ENCODE data around the gene PITHD1. TPM values are rescaled to one million over a fixed set of nuclear protein-coding genes. Genes with fewer than 3 reads are reported as not detected.
"Not testable (repeated sequence)": the region's sequence is repeated elsewhere in the genome, so short reads cannot be mapped to it uniquely, and the experiment has no call there.

The PITHD1 gene
- total RNA-seq, 1 donor from 2014 or later = 42.4 TPM

DNA sequence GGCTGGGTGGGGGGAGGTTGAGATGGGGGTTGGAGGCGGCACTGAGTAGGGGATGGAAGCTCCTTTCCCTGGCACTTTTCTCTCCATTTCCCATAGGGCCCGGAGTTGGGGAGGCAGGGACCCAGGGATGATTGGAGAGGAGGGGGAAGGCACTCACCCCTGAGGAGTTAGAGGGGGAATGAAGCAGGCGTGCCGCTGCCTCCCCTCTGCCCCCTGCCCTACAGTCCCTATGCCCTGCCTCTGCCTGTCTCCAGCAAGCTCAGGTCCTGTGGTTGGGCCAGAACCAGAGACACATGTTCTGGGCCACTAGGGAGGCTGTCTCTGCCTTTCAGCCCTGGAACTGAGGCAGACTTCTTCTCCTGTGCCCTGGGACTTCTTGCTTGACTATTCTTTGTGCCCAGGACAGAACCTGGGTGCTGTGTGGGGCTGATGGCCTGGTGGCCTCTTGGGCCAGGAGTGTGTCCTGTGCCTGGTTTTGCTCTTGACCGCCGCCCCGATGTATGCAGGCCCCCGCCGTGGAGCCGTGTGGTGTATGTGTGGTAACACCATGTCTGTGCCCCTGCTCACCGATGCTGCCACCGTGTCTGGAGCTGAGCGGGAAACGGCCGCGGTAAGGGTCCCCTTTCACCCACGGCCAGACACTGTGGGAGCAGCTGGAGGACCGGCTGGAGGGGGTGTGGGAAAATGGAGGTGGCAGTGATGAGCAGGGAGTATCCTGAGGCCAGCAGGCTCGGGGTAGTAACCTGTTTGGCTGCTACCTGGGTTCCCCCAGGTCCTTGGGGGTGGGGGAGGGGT lies 14.1 kb downstream of the PITHD1 start:
- no peak for DNase-seq (ENCODE audit: extremely low spot score, unreplicated experiment)
- H3K9me3 Mint-ChIP-seq (ENCODE audit: unreplicated experiment) = no peaks in the 10 kb centered on the region

DNA sequence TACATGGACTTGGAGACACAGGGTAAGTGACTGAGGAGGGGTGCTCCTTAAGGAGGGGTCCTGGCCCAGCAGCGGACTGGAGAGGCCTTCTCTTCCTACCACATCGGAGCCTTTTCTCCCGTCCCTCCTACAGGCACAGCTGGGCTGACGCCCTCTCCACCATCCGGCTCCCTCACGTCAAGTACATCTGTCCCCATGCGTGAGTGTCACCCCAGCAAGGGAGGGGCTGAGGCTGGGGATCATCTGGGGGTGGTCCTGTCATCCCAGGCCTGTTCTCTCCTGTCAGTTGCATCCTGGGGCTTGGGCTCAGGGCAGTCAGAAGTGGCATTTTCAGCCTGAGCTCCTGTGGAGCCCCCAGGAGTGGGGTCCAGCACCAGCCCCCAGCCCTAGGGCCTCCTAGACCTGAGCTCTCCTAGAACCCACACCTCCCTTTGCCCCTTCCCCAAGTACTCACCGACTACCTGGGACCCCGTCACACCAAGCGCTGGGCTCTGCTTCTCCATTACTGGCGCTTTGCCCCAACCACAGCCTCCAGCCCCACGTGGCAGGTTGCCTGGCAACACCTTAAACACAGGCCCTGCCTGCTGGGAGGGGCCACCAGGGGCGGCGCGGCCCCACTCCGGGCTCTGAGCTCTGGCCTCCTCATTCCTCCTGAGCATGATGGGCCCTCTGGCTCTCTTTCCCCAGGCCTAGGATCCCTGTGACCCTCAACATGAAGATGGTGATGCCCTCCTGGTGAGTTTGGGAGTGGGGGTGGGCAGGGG lies 15.0 kb downstream of the PITHD1 start:
- H3K9me3 Mint-ChIP-seq (ENCODE audit: unreplicated experiment) = no peaks in the 10 kb centered on the region
- no peak for DNase-seq (ENCODE audit: extremely low spot score, unreplicated experiment)
- peaks cover 39% of the 10 kb centered on the region for H3K4me1 Mint-ChIP-seq (ENCODE audit: unreplicated experiment)
- H3K27ac Mint-ChIP-seq (ENCODE audit: unreplicated experiment) = no peak overlapping the region
- H3K36me3 Mint-ChIP-seq (ENCODE audit: unreplicated experiment) = peaks cover 7% of the 10 kb centered on the region
- no peaks in the 10 kb centered on the region for H3K27me3 Mint-ChIP-seq (ENCODE audit: unreplicated experiment)
- no peak overlapping the region for H3K4me3 Mint-ChIP-seq (ENCODE audit: unreplicated experiment)
- no peak for TF ChIP-seq CTCF (IDR thresholded peaks at IDR 0.05)

More for the DNA sequence above, 14.1 kb downstream of the PITHD1 start:
- no peak for TF ChIP-seq CTCF (IDR thresholded peaks at IDR 0.05)
- H3K4me1 Mint-ChIP-seq (ENCODE audit: unreplicated experiment) = peaks cover 41% of the 10 kb centered on the region
- H3K36me3 Mint-ChIP-seq (ENCODE audit: unreplicated experiment) = peaks cover 14% of the 10 kb centered on the region
- H3K4me3 Mint-ChIP-seq (ENCODE audit: unreplicated experiment) = peak overlapping the region; percentile 96
- no peaks in the 10 kb centered on the region for H3K27me3 Mint-ChIP-seq (ENCODE audit: unreplicated experiment)
- peak overlapping the region; percentile 94 for H3K27ac Mint-ChIP-seq (ENCODE audit: unreplicated experiment)

GRCh38 chr1:23793861-23794731 lies 15.9 kb downstream of the PITHD1 start:
- H3K9me3 Mint-ChIP-seq (ENCODE audit: unreplicated experiment) = no peaks in the 10 kb centered on the region
- no peak overlapping the region for H3K27ac Mint-ChIP-seq (ENCODE audit: unreplicated experiment)
- H3K4me1 Mint-ChIP-seq (ENCODE audit: unreplicated experiment) = peaks cover 34% of the 10 kb centered on the region
- H3K4me3 Mint-ChIP-seq (ENCODE audit: unreplicated experiment) = no peak overlapping the region
- no peak for DNase-seq (ENCODE audit: extremely low spot score, unreplicated experiment)
- peaks cover 3% of the 10 kb centered on the region for H3K36me3 Mint-ChIP-seq (ENCODE audit: unreplicated experiment)
- H3K27me3 Mint-ChIP-seq (ENCODE audit: unreplicated experiment) = no peaks in the 10 kb centered on the region
- TF ChIP-seq CTCF (IDR thresholded peaks at IDR 0.05) = no peak

- H3K4me1 Mint-ChIP-seq (ENCODE audit: unreplicated experiment) = peaks cover 33% of the 10 kb centered on the region
- not testable (repeated sequence) for H3K4me3 Mint-ChIP-seq (ENCODE audit: unreplicated experiment); DNase-seq (ENCODE audit: extremely low spot score, unreplicated experiment); H3K9me3 Mint-ChIP-seq (ENCODE audit: unreplicated experiment); H3K27ac Mint-ChIP-seq (ENCODE audit: unreplicated experiment); H3K36me3 Mint-ChIP-seq (ENCODE audit: unreplicated experiment); H3K27me3 Mint-ChIP-seq (ENCODE audit: unreplicated experiment)
These were observed 16.5 kb downstream of the PITHD1 start for GRCh38 chr1:23794732-23795182.

GRCh38 chr1:23795676-23796465 lies 17.7 kb downstream of the PITHD1 start:
- H3K27me3 Mint-ChIP-seq (ENCODE audit: unreplicated experiment) = no peaks in the 10 kb centered on the region
- peaks cover 3% of the 10 kb centered on the region for H3K36me3 Mint-ChIP-seq (ENCODE audit: unreplicated experiment)
- no peak overlapping the region for H3K27ac Mint-ChIP-seq (ENCODE audit: unreplicated experiment)
- H3K4me1 Mint-ChIP-seq (ENCODE audit: unreplicated experiment) = peaks cover 24% of the 10 kb centered on the region
- DNase-seq (ENCODE audit: extremely low spot score, unreplicated experiment) = no peak
- H3K4me3 Mint-ChIP-seq (ENCODE audit: unreplicated experiment) = no peak overlapping the region
- no peak for TF ChIP-seq CTCF (IDR thresholded peaks at IDR 0.05)
- H3K9me3 Mint-ChIP-seq (ENCODE audit: unreplicated experiment) = no peaks in the 10 kb centered on the region

All from osteocyte (in vitro differentiated cells).